ENCODE results near the gene ZKSCAN4. TPM values are rescaled to one million over a fixed set of nuclear protein-coding genes. Genes with fewer than 3 reads are reported as not detected.

The ZKSCAN4 gene
- total and polyA plus RNA-seq, 2 of the 8 experiments (the other 6 are each of a cell fraction or from before 2014, with no cell fraction given): 2.2 to 6.6 TPM

DNA sequence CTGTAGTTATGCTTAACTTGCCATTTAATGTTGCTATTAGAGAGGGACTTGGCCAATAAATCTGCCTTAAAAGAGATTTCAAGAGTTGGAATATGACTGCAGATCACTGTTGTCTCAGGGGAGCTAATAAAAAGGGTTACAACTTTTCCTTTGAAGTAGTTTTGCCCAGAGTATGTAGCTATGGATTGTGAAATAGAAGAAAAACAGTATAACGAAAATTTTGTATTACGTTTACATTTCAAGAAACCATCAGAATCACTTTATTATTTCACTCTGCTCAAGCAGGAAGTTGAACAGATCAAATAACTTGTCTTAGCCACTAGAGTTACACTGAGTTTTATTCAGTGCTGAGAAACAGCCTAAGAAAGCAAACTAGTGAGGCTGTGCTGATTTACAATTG is 11.9 kb upstream of the ZKSCAN4 start (continued):
- TF ChIP-seq, protein P1, sequence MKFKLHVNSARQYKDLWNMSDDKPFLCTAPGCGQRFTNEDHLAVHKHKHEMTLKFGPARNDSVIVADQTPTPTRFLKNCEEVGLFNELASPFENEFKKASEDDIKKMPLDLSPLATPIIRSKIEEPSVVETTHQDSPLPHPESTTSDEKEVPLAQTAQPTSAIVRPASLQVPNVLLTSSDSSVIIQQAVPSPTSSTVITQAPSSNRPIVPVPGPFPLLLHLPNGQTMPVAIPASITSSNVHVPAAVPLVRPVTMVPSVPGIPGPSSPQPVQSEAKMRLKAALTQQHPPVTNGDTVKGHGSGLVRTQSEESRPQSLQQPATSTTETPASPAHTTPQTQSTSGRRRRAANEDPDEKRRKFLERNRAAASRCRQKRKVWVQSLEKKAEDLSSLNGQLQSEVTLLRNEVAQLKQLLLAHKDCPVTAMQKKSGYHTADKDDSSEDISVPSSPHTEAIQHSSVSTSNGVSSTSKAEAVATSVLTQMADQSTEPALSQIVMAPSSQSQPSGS (IDR thresholded peaks at IDR 0.05; ENCODE audit: low read length): no peak
- TF ChIP-seq EGR1 (IDR thresholded peaks at IDR 0.05; ENCODE audit: borderline replicate concordance, low read depth, low read length): no peak
